ENCODE measurements around the gene DNAJB12.

DNAJB12 gene

GRCh38 chr10:72342911-72343310, 11.8 kb downstream of the DNAJB12 start:
- H3K36me3 ChIP-seq (ENCODE audit: control insufficient read depth in 2 of 2, insufficient read depth in 1 of 2, low read length in 2 of 2): peaks cover 18 to 48% of the 10 kb centered on the region in 2 experiments; a peak in 2 of 3 replicates
- ChIA-PET CTCF (interaction anchor here (0.7 to 1.2 kb wide), 6 partner anchors 12 to 718 kb away, joined by 3 to 5 read pairs (median 4); partner anchors contain the start of genes DDIT4 and DNAJB12), POLR2A (interaction anchor here (1.5 to 2.1 kb wide), 2 partner anchors 11 kb away, joined by 5 to 6 read pairs; no protein-coding TSS in a partner anchor)
- H3K4me1 ChIP-seq (ENCODE audit: control insufficient read depth, insufficient read depth, low read length): no peaks in the 10 kb centered on the region
- no peaks in the 10 kb centered on the region for H3K9me3 ChIP-seq (ENCODE audit: control insufficient read depth, insufficient read depth, low read depth, low read length)
- no peak overlapping the region for H3K27ac ChIP-seq (ENCODE audit: extremely low read depth, low read depth, low read length)
- no peak overlapping the region for H3K4me3 ChIP-seq (ENCODE audit: low read depth, low read length)
- TF ChIP-seq ZNF335 (tag by site-specific recombination; conservative IDR thresholded peaks at IDR 0.05) (no peak), BCL6B (tag by site-specific recombination; IDR thresholded peaks at IDR 0.05) (no peak), FEZF1 (tag by site-specific recombination; IDR thresholded peaks at IDR 0.05) (no peak), KLF7 (tag by site-specific recombination; IDR thresholded peaks at IDR 0.05; ENCODE audit: borderline replicate concordance) (no peak), ZNF670 (tag by site-specific recombination; IDR thresholded peaks at IDR 0.05; ENCODE audit: low read depth) (no peak)

DNA sequence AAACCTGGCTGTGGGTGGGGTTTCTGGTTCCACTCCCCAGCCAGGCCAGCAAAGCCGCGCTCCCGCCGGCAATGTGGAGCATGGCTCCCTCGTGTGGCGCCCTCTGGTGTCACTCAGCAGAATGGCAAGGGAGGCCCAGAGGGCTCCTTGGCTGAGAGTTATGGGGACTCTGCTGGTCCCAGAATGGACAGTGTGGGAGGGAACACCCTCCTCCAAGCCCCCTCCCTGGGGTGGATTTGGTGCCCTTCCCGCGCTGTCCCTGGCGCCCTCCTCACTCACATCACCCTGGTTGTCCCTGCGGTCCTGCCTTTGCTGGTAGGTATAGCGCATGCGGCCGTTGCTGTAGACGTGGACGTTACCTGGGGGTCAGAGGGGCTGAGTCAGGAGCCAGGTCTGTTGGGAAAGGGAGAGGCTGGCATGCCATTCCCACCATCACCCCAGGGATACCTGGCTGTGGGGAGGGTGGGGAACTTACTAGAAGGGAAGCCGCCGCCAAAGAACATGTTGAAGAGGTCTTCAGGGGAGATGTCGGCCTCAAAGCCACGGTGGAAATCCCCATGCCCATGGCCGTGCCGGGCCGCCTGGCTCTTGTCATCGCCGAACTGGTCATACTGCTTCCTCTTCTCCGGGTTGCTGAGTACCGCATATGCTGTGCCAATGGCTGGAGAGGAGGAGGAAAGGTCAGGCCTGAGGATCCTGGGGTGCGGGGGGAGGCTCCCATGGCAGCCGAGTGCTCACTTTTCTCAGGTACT, 14.0 kb downstream of the DNAJB12 start:
- POLR2A ChIA-PET: no interaction called here
- no peak overlapping the region for H3K27ac ChIP-seq (ENCODE audit: extremely low read depth, low read depth, low read length)
- TF ChIP-seq BCL11A (tag by site-specific recombination; IDR thresholded peaks at IDR 0.05; ENCODE audit: low read depth) (no peak), ZNF610 (tag by site-specific recombination; IDR thresholded peaks at IDR 0.05; ENCODE audit: borderline replicate concordance) (peak; percentile 63; the same call in 1 of the 2 replicates), ZNF416 (tag by site-specific recombination; IDR thresholded peaks at IDR 0.05) (no peak), ZNF2 (tag by site-specific recombination; IDR thresholded peaks at IDR 0.05) (0 out of 2 replicates have a peak, but pooled peaks have one; percentile 51), ZSCAN30 (tag by site-specific recombination; IDR thresholded peaks at IDR 0.05) (peak; percentile 83; the same call in 1 of the 2 replicates), EGR2 (tag by site-specific recombination; IDR thresholded peaks at IDR 0.05; ENCODE audit: low read depth) (no peak), ZIC2 (tag by site-specific recombination; IDR thresholded peaks at IDR 0.05) (no peak), BCL11B (tag by site-specific recombination; IDR thresholded peaks at IDR 0.05; ENCODE audit: low read depth) (no peak), ZNF132 (tag by site-specific recombination; IDR thresholded peaks at IDR 0.05; ENCODE audit: borderline replicate concordance) (no peak), ZNF561 (tag by site-specific recombination; IDR thresholded peaks at IDR 0.05; ENCODE audit: borderline replicate concordance) (0 out of 2 replicates have a peak, but pooled peaks have one; percentile 54), KLF17 (tag by site-specific recombination; IDR thresholded peaks at IDR 0.05) (0 out of 2 replicates have a peak, but pooled peaks have one; percentile 25), ZNF341 (tag by site-specific recombination; IDR thresholded peaks at IDR 0.05; ENCODE audit: low read depth) (peak; percentile 65), ZNF214 (tag by site-specific recombination; IDR thresholded peaks at IDR 0.05; ENCODE audit: borderline replicate concordance) (no peak)
- TF ChIP-seq, protein P1, sequence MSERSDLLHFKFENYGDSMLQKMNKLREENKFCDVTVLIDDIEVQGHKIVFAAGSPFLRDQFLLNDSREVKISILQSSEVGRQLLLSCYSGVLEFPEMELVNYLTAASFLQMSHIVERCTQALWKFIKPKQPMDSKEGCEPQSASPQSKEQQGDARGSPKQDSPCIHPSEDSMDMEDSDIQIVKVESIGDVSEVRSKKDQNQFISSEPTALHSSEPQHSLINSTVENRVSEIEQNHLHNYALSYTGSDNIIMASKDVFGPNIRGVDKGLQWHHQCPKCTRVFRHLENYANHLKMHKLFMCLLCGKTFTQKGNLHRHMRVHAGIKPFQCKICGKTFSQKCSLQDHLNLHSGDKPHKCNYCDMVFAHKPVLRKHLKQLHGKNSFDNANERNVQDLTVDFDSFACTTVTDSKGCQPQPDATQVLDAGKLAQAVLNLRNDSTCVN (tag by site-specific recombination; optimal IDR thresholded peaks at IDR 0.05): peak; percentile 42
- TF ChIP-seq, protein P2, sequence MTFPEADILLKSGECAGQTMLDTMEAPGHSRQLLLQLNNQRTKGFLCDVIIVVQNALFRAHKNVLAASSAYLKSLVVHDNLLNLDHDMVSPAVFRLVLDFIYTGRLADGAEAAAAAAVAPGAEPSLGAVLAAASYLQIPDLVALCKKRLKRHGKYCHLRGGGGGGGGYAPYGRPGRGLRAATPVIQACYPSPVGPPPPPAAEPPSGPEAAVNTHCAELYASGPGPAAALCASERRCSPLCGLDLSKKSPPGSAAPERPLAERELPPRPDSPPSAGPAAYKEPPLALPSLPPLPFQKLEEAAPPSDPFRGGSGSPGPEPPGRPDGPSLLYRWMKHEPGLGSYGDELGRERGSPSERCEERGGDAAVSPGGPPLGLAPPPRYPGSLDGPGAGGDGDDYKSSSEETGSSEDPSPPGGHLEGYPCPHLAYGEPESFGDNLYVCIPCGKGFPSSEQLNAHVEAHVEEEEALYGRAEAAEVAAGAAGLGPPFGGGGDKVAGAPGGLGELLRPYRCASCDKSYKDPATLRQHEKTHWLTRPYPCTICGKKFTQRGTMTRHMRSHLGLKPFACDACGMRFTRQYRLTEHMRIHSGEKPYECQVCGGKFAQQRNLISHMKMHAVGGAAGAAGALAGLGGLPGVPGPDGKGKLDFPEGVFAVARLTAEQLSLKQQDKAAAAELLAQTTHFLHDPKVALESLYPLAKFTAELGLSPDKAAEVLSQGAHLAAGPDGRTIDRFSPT (tag by site-specific recombination; IDR thresholded peaks at IDR 0.05): no peak
- TF ChIP-seq, protein P3, sequence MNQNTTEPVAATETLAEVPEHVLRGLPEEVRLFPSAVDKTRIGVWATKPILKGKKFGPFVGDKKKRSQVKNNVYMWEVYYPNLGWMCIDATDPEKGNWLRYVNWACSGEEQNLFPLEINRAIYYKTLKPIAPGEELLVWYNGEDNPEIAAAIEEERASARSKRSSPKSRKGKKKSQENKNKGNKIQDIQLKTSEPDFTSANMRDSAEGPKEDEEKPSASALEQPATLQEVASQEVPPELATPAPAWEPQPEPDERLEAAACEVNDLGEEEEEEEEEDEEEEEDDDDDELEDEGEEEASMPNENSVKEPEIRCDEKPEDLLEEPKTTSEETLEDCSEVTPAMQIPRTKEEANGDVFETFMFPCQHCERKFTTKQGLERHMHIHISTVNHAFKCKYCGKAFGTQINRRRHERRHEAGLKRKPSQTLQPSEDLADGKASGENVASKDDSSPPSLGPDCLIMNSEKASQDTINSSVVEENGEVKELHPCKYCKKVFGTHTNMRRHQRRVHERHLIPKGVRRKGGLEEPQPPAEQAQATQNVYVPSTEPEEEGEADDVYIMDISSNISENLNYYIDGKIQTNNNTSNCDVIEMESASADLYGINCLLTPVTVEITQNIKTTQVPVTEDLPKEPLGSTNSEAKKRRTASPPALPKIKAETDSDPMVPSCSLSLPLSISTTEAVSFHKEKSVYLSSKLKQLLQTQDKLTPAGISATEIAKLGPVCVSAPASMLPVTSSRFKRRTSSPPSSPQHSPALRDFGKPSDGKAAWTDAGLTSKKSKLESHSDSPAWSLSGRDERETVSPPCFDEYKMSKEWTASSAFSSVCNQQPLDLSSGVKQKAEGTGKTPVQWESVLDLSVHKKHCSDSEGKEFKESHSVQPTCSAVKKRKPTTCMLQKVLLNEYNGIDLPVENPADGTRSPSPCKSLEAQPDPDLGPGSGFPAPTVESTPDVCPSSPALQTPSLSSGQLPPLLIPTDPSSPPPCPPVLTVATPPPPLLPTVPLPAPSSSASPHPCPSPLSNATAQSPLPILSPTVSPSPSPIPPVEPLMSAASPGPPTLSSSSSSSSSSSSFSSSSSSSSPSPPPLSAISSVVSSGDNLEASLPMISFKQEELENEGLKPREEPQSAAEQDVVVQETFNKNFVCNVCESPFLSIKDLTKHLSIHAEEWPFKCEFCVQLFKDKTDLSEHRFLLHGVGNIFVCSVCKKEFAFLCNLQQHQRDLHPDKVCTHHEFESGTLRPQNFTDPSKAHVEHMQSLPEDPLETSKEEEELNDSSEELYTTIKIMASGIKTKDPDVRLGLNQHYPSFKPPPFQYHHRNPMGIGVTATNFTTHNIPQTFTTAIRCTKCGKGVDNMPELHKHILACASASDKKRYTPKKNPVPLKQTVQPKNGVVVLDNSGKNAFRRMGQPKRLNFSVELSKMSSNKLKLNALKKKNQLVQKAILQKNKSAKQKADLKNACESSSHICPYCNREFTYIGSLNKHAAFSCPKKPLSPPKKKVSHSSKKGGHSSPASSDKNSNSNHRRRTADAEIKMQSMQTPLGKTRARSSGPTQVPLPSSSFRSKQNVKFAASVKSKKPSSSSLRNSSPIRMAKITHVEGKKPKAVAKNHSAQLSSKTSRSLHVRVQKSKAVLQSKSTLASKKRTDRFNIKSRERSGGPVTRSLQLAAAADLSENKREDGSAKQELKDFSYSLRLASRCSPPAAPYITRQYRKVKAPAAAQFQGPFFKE (tag by site-specific recombination; IDR thresholded peaks at IDR 0.05; ENCODE audit: borderline replicate concordance): no peak

More for the DNA sequence above, 14.0 kb downstream of the DNAJB12 start:
- no peak overlapping the region for H3K4me3 ChIP-seq (ENCODE audit: low read depth, low read length)
- CTCF ChIA-PET: interaction anchor here (0.6 to 5.3 kb wide), 15 partner anchors 9 to 723 kb away, joined by 3 to 31 read pairs (median 3); no protein-coding TSS in a partner anchor
- peaks cover 2% of the 10 kb centered on the region; the same call in 1 of the 2 replicates for H3K4me1 ChIP-seq (ENCODE audit: control insufficient read depth, insufficient read depth, low read length)
- no peaks in the 10 kb centered on the region for H3K9me3 ChIP-seq (ENCODE audit: control insufficient read depth, insufficient read depth, low read depth, low read length)
- peaks cover 21 to 70% of the 10 kb centered on the region in 2 experiments; a peak in 2 of 3 replicates for H3K36me3 ChIP-seq (ENCODE audit: control insufficient read depth in 2 of 2, insufficient read depth in 1 of 2, low read length in 2 of 2)
